ENCODE measurements around the gene ABHD12B.
"Not testable (repeated sequence)": the region's sequence is repeated elsewhere in the genome, so short reads cannot be mapped to it uniquely, and the experiment has no call there.

The ABHD12B gene

GRCh38 chr14:50839691-50840090 lies 32.2 kb upstream of the ABHD12B start:
- DNase-seq = no peak

GRCh38 chr14:50844391-50844790 lies 27.5 kb upstream of the ABHD12B start:
- DNase-seq = no peak

GRCh38 chr14:50845166-50845565 lies 26.7 kb upstream of the ABHD12B start:
- no peak for DNase-seq

- no peak for DNase-seq
Observed at GRCh38 chr14:50846226-50846880, 25.5 kb upstream of the ABHD12B start.

GRCh38 chr14:50853891-50854290 lies 18.0 kb upstream of the ABHD12B start:
- no peak for DNase-seq

GRCh38 chr14:50854521-50854920 lies 17.3 kb upstream of the ABHD12B start:
- DNase-seq = no peak

- DNase-seq = no peak
Observed at GRCh38 chr14:50855558-50855957, 16.3 kb upstream of the ABHD12B start.

- DNase-seq = no peak
Observed at GRCh38 chr14:50856660-50857059, 15.2 kb upstream of the ABHD12B start.

- no peak for DNase-seq
Observed at GRCh38 chr14:50859296-50859624, 12.6 kb upstream of the ABHD12B start.

- DNase-seq = peak; percentile 94
Observed at GRCh38 chr14:50860478-50861086, 11.3 kb upstream of the ABHD12B start.

- no peak for DNase-seq
Observed at GRCh38 chr14:50862036-50862570, 9.8 kb upstream of the ABHD12B start.

- no peak for DNase-seq
Observed at GRCh38 chr14:50864237-50864636, 7.6 kb upstream of the ABHD12B start.

GRCh38 chr14:50864946-50865345 lies 6.9 kb upstream of the ABHD12B start:
- DNase-seq = no peak

GRCh38 chr14:50865391-50866076 lies 6.3 kb upstream of the ABHD12B start:
- DNase-seq = no peak

- no peak for DNase-seq
Observed at GRCh38 chr14:50871228-50871627, 625 bp upstream of the ABHD12B start.

- peak; percentile 27 for DNase-seq
Observed at GRCh38 chr14:50874757-50875156, 2.9 kb downstream of the ABHD12B start.

- no peak for DNase-seq
Observed at GRCh38 chr14:50875359-50876070, 3.7 kb downstream of the ABHD12B start.

- DNase-seq = no peak
Observed at GRCh38 chr14:50882932-50883826, 11.3 kb downstream of the ABHD12B start.

- no peak for DNase-seq
Observed at GRCh38 chr14:50883827-50884197, 12.0 kb downstream of the ABHD12B start.

GRCh38 chr14:50887476-50887875 lies 15.6 kb downstream of the ABHD12B start:
- no peak for DNase-seq

GRCh38 chr14:50892255-50892654 lies 20.4 kb downstream of the ABHD12B start:
- no peak for DNase-seq

GRCh38 chr14:50896421-50896820 lies 24.6 kb downstream of the ABHD12B start:
- DNase-seq = not testable (repeated sequence)
